ENCODE measurements around the gene ZNF81. TPM values are rescaled to one million over a fixed set of nuclear protein-coding genes. Genes with fewer than 3 reads are reported as not detected.
A peak's percentile ranks its signal among the peaks of the same experiment; 100 is the strongest.
"Not testable (repeated sequence)": the region's sequence is repeated elsewhere in the genome, so short reads cannot be mapped to it uniquely, and the experiment has no call there.

The ZNF81 gene
- 15.4 TPM for total RNA-seq

- DNase-seq (ENCODE audit: low spot score), result peak; percentile 96
Measured at GRCh38 chrX:47836164-47837072, at the start of gene ZNF81. ZNF81 (plus strand) TSS chrX:47836902; CDS start chrX:47846268, 9,366 bp downstream.

DNA sequence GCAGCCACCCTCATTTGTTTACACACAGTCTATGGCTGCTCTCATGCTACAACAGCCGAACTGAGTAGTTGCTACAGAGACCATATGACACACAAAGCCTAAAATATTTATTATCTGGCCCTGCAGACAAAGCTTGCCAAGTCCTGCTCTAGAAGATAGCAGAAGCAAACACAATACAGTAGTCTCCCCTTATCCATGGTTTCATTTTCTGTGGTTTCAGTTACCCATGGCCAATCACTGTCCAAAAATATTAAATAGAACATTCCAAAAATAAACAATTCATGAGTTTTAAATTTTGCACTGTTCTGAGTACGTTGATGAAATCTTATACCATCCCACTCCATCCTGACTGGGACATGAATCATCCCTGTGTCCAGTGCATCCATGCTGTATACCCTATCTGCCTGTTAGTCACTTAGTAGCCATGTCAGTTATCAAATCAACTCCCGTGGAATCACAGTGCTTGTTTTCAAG, 40.2 kb upstream of the ZNF81 start:
- no peak for DNase-seq (ENCODE audit: low spot score)

DNA sequence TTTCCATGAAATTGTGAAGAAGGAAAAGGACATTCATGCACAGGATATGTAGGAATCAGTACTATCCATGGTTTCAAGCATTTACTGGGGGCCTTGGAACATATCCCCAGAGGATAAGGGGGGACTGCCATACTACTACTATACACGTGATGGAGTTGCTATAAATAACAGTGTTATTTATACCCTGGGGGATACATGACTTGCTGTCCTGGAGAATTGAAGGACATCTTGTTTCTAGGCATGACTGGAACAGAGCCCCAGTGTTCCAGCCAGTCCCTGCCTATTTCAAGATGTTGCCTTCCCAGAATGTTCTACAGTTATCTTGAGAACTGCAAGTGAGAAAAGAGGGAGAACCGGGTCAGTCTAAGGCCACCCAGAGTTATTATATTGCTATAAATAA, 39.6 kb upstream of the ZNF81 start:
- no peak for DNase-seq (ENCODE audit: low spot score)

DNA sequence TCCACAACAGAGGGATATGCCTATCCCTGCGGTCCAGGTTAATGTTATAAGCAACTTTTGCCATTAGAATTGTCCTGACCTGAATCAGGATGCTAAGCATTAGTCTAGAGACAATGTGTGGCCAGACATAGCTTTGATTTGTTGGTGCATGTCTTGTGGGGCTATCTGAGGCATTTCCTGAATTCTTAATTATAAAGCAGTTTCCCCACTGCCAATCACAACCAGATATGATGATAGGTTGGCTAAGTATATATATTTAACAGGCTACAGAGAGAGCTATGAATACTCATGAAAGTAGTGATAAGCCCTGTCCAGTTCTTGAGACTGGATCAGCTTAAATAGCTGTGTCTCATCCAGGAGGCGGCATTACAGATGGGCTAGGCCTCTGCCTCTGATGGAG, 37.8 kb upstream of the ZNF81 start:
- DNase-seq (ENCODE audit: low spot score), result no peak

GRCh38 chrX:47802589-47802988, 34.1 kb upstream of the ZNF81 start:
- DNase-seq (ENCODE audit: low spot score), result no peak

GRCh38 chrX:47803103-47803502, 33.6 kb upstream of the ZNF81 start:
- not testable (repeated sequence) for DNase-seq (ENCODE audit: low spot score)

GRCh38 chrX:47804315-47804714, 32.4 kb upstream of the ZNF81 start:
- DNase-seq (ENCODE audit: low spot score), result no peak

- DNase-seq (ENCODE audit: low spot score), result not testable (repeated sequence)
Measured at GRCh38 chrX:47805844-47806243, 30.9 kb upstream of the ZNF81 start.

GRCh38 chrX:47806415-47807271, 30.1 kb upstream of the ZNF81 start:
- DNase-seq (ENCODE audit: low spot score), result not testable (repeated sequence)

- DNase-seq (ENCODE audit: low spot score), result not testable (repeated sequence)
Measured at GRCh38 chrX:47807272-47807538, 29.5 kb upstream of the ZNF81 start.

DNA sequence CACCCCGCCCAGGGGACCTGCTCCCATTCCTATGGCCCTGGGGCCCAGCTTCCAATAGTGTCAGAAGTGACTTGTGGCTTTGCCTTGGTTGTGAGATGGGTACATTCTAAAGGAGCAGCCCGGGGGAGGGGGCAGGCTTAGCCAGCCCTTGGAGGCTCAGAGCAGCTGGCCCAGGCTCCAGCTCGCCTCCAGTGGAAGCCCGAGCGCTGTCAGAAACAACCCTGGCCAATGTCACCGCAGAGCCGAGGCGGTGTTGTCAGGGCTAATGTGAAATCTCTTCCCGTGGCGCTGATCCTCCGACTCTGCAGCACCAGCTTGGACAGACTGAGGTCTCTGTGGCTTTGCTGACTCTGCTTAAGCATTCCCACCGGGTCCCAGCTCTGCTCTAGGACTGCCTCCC, 29.2 kb upstream of the ZNF81 start:
- no peak for DNase-seq (ENCODE audit: low spot score)

- no peak for DNase-seq (ENCODE audit: low spot score)
Measured at GRCh38 chrX:47808904-47809788, 27.6 kb upstream of the ZNF81 start.

DNA sequence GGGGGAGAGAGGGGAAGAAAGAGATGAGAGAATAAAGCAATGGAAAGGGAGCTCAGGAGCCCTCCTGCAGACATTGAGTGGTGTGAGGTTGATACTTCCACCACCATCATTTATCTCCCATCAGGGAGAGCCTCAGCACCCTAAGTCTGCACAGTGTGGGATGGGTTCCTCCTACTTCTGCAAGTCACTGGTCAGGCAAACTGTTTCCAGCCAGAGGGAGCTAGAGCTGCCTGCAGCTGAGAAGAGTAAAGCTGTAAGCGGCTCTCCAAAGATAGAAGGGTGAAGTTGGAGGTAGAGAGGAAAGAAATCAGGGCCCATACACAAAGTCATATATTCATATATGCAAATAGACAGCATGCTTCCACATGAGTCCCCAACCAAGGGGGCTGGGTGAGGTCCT, 21.9 kb upstream of the ZNF81 start:
- no peak for DNase-seq (ENCODE audit: low spot score)

- DNase-seq (ENCODE audit: low spot score), result no peak
Measured at GRCh38 chrX:47815901-47816845, 20.5 kb upstream of the ZNF81 start.

- DNase-seq (ENCODE audit: low spot score), result no peak
Measured at GRCh38 chrX:47817421-47817820, 19.3 kb upstream of the ZNF81 start.

- no peak for DNase-seq (ENCODE audit: low spot score)
Measured at GRCh38 chrX:47817897-47818296, 18.8 kb upstream of the ZNF81 start.

DNA sequence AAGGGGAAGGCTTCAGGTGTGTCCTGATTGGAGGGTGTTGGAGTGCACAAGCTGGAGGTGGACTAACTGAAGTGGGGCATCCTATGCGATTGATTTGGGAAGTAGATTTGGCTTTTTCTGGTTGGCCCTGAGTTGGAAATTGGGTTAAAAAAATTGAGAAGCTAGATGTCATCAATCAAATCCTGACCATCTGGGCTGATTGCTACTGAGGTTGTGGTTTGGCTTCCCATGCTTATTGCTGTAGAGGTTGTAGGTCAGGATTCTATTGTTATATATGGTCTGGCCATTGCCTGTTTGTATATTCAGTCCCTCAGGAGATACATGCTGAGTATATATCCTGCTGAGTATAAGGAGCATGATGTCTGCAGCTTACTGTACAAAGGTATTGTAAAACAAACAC, 7.7 kb upstream of the ZNF81 start:
- no peak for DNase-seq (ENCODE audit: low spot score)

DNA sequence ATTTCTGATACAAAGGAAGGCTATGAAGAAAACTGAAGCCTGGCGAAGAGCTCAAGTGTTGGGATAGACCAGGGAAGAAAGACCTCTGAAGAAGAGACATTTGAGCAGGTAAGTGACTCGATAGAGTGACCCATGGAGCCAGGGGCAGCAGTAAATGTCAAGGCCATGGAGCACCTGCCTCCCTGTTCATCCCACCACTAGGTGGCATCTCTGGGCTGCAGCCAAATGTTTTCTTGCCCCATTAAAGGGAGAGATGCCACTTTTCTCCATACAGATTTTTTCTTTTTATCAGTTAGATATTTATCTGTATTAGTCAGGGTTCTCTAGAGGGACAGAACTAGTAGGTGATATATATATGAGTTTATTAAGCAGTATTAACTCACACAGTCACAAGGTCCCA, 4.9 kb upstream of the ZNF81 start:
- peak; percentile 45 for DNase-seq (ENCODE audit: low spot score)

- DNase-seq (ENCODE audit: low spot score), result no peak
Measured at GRCh38 chrX:47838361-47838760, 1.7 kb downstream of the ZNF81 start.

GRCh38 chrX:47840111-47840510, 3.4 kb downstream of the ZNF81 start:
- no peak for DNase-seq (ENCODE audit: low spot score)

DNA sequence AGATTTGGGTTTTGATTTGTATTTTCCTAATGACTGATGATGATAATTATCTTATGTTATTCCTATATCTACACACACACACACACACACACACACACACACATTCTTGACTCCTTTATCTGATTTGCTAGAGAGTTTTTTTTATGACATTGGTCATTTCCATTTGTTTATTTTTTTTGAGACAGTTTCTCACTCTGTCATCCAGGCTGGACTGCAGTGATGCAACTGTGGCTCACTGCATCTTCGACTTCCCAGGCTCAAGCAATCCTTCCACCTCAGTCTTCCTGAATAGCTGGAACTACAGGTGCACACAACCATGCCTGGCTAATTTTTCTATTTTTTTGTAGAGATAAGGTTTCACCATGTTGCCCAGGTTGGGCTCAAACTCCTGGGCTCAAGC, 6.7 kb downstream of the ZNF81 start:
- DNase-seq (ENCODE audit: low spot score), result no peak

Measured in ureter (tissue), 1 donor.